Aorta (tissue), 5 donors: ENCODE data around the gene RETREG1. TPM values are rescaled to one million over a fixed set of nuclear protein-coding genes. Genes with fewer than 3 reads are reported as not detected.
"Not testable (repeated sequence)": the region's sequence is repeated elsewhere in the genome, so short reads cannot be mapped to it uniquely, and the experiment has no call there.

Source experiments
- ATAC-seq: fragments of 200-7000 bp; cut with Tn5 transposase; one replicate; pipeline ENCODE4 v1.9.1; 2022; ENCODE audit warnings: moderate library complexity; ENCODE audit not compliant: low FRiP score
- DNase-seq, 2 donors: peaks; one replicate each; pipeline ENCODE4 v3.0.0-alpha.2; 2020
- H3K27ac ChIP-seq, 2 donors: one replicate each; pipeline ENCODE4 v1.5.1; 2013; ENCODE audit warnings: low read length in 2 of 2, mild to moderate bottlenecking in 2 of 2, moderate library complexity in 2 of 2, control low read depth in 1 of 2, inconsistent platforms in 1 of 2, low read depth in 1 of 2
- H3K27me3 ChIP-seq, 2 donors: one replicate each; pipeline ENCODE4 v1.6.1; 2013; ENCODE audit warnings: control low read depth in 1 of 2, low read length in 1 of 2, mild to moderate bottlenecking in 1 of 2, moderate library complexity in 1 of 2; ENCODE audit not compliant: insufficient read depth in 2 of 2, control insufficient read depth in 1 of 2
- H3K36me3 ChIP-seq, 2 donors: one replicate each; pipeline ENCODE4 v1.6.1; 2013; ENCODE audit warnings: control low read depth in 1 of 2, low read length in 1 of 2, mild to moderate bottlenecking in 1 of 2; ENCODE audit not compliant: insufficient read depth in 2 of 2, control insufficient read depth in 1 of 2
- H3K4me1 ChIP-seq, 2 donors: one replicate each; pipeline ENCODE4 v1.6.1; 2013; ENCODE audit warnings: low read length in 2 of 2, control low read depth in 1 of 2, mild to moderate bottlenecking in 1 of 2, moderate library complexity in 1 of 2; ENCODE audit not compliant: insufficient read depth in 2 of 2, control insufficient read depth in 1 of 2
- H3K4me3 ChIP-seq, 2 donors: one replicate each; pipeline ENCODE4 v1.5.1; 2013; ENCODE audit warnings: low read length in 2 of 2, control low read depth in 1 of 2, mild to moderate bottlenecking in 1 of 2
- H3K9me3 ChIP-seq: one replicate; pipeline ENCODE4 v1.6.1; 2013; ENCODE audit warnings: mild to moderate bottlenecking, low read length; ENCODE audit not compliant: control insufficient read depth
- WGBS, 2 donors: extraction: QIAGEN DNeasy Blood & Tissue Kit; methylation state at CpG; one replicate each; pipeline ENCODE4 v1.1.7; 2013; 5-methylcytosine and 5-hydroxymethylcytosine counted together
- intact Hi-C, 2 donors: fragments of 100-400 bp; cut with DNase I; formaldehyde crosslinking; loops; one replicate each; pipeline versions ENCODE4 v1.14.2 to v1.15.0; 2022
- polyA plus RNA-seq, 2 donors: library from polyadenylated mRNA; stranded (reverse); fragments of 200-250 nt; gene quantifications; one replicate each; pipeline ENCODE4 v1.2.3, GENCODE V29; 2013
- total RNA-seq, 2 donors: library from RNA; stranded (reverse); fragmentation: NEBNext Ultra II Directional; extraction: Animal tissue kit (Norgen Biotek cat#: 25700); gene quantifications; one replicate each; pipeline ENCODE4 v1.2.1, GENCODE V29; 2021
- donor health status: healthy with polysubstance abuse.
- donor health status: Bipolar disorder and iron deficiency.
- donor health status: DM: no; HTN: no; CAD: no.
- donor health status: DM: no; HTN: no; CAD: no.
- donor health status: DM: yes; HTN: yes; CAD: no.

Gene RETREG1
- total and polyA plus RNA-seq, 4 donors, result 0.56 to 9.7 (median 4.1) TPM

- intact Hi-C loops, result no loop called here
- Histone ChIP-seq H3K27me3 (no peaks in the 10 kb centered on the region), H3K27ac (no peak overlapping the region), H3K4me1 (no peaks in the 10 kb centered on the region), H3K36me3 (no peaks in the 10 kb centered on the region), H3K9me3 (no peaks in the 10 kb centered on the region), H3K4me3 (no peak overlapping the region)
- 26 to 30% methylated on average over 2 of the region's 2 CpGs for WGBS, 2 donors
- DNase-seq (no peak), ATAC-seq (no peak)
These were observed 39.9 kb upstream of the RETREG1 start for GRCh38 chr5:16656561-16657191.

- DNase-seq, result no peak
- intact Hi-C loops, result no loop called here
- Histone ChIP-seq H3K27ac (no peak overlapping the region), H3K36me3 (no peaks in the 10 kb centered on the region), H3K27me3 (no peaks in the 10 kb centered on the region), H3K4me1 (no peaks in the 10 kb centered on the region), H3K4me3 (no peak overlapping the region), H3K9me3 (no peaks in the 10 kb centered on the region)
- no peak for ATAC-seq
- 39 to 67% methylated on average over 6 of the region's 6 CpGs for WGBS, 2 donors
These were observed 38.0 kb upstream of the RETREG1 start for GRCh38 chr5:16654647-16655334.

- ATAC-seq, DNase-seq, intact Hi-C loops, H3K9me3 ChIP-seq, H3K36me3 ChIP-seq, H3K4me3 ChIP-seq, H3K27me3 ChIP-seq, H3K27ac ChIP-seq, H3K4me1 ChIP-seq: not testable (repeated sequence)
- 81 to 90% methylated on average over 8 of the region's 8 CpGs for WGBS, 2 donors
These were observed 31.9 kb upstream of the RETREG1 start for GRCh38 chr5:16648739-16649138.

GRCh38 chr5:16644301-16644889, 27.6 kb upstream of the RETREG1 start:
- intact Hi-C loops, result no loop called here
- 84 to 90% methylated on average over 11 of the region's 11 CpGs for WGBS, 2 donors

GRCh38 chr5:16642867-16643266, 26.1 kb upstream of the RETREG1 start:
- ATAC-seq (no peak), DNase-seq (no peak)
- Histone ChIP-seq H3K9me3 (no peaks in the 10 kb centered on the region), H3K27ac (no peak overlapping the region), H3K4me1 (no peaks in the 10 kb centered on the region), H3K4me3 (no peak overlapping the region), H3K36me3 (no peaks in the 10 kb centered on the region), H3K27me3 (no peaks in the 10 kb centered on the region)
- 68 to 77% methylated on average over 2 of the region's 2 CpGs for WGBS, 2 donors
- intact Hi-C loops, result no loop called here

More at GRCh38 chr5:16644301-16644889, 27.6 kb upstream of the RETREG1 start:
- Histone ChIP-seq H3K36me3 (no peaks in the 10 kb centered on the region), H3K4me3 (no peak overlapping the region), H3K9me3 (no peaks in the 10 kb centered on the region), H3K27ac (no peak overlapping the region), H3K27me3 (no peaks in the 10 kb centered on the region), H3K4me1 (no peaks in the 10 kb centered on the region)
- no peak for DNase-seq
- no peak for ATAC-seq

GRCh38 chr5:16639206-16639605, 22.4 kb upstream of the RETREG1 start:
- intact Hi-C loops, result no loop called here
- no peak for ATAC-seq
- 91% methylated on average over 4 of the region's 4 CpGs for WGBS, 2 donors

GRCh38 chr5:16628376-16628775, 11.6 kb upstream of the RETREG1 start:
- ATAC-seq, result no peak
- DNase-seq, result no peak
- H3K27me3 ChIP-seq, result no peaks in the 10 kb centered on the region
- H3K4me3 ChIP-seq, result no peak overlapping the region
- WGBS, 2 donors, result 78 to 85% methylated on average over 3 of the region's 3 CpGs
- peaks cover 2% of the 10 kb centered on the region for H3K9me3 ChIP-seq
- no peak overlapping the region for H3K27ac ChIP-seq
- H3K4me1 ChIP-seq, result no peaks in the 10 kb centered on the region
- no peaks in the 10 kb centered on the region for H3K36me3 ChIP-seq
- intact Hi-C loops, result no loop called here

More at GRCh38 chr5:16639206-16639605, 22.4 kb upstream of the RETREG1 start:
- no peak overlapping the region for H3K4me3 ChIP-seq
- no peaks in the 10 kb centered on the region for H3K36me3 ChIP-seq
- H3K4me1 ChIP-seq, result no peaks in the 10 kb centered on the region
- no peaks in the 10 kb centered on the region for H3K9me3 ChIP-seq
- DNase-seq, result no peak
- no peak overlapping the region for H3K27ac ChIP-seq
- no peaks in the 10 kb centered on the region for H3K27me3 ChIP-seq

GRCh38 chr5:16626696-16627264, 10.0 kb upstream of the RETREG1 start:
- no peaks in the 10 kb centered on the region for H3K27me3 ChIP-seq
- DNase-seq, result no peak
- H3K27ac ChIP-seq, result no peak overlapping the region
- no peaks in the 10 kb centered on the region for H3K36me3 ChIP-seq
- H3K4me3 ChIP-seq, result no peak overlapping the region
- H3K4me1 ChIP-seq, result no peaks in the 10 kb centered on the region
- 54 to 55% methylated on average over 5 of the region's 5 CpGs for WGBS, 2 donors
- H3K9me3 ChIP-seq, result peaks cover 2% of the 10 kb centered on the region
- intact Hi-C loops, result no loop called here
- ATAC-seq, result no peak
